CD4-positive, alpha-beta T cell treated with Interleukin-12 subunit alpha and Interleukin-12 subunit beta, for 1 hour (primary cell): Measurements from ENCODE around the gene MAP3K15.

ENCODE experiments used
- DNase-seq: peaks from one replicate; pipeline ENCODE4 v3.0.0-alpha.2; 2020

Gene MAP3K15

DNA sequence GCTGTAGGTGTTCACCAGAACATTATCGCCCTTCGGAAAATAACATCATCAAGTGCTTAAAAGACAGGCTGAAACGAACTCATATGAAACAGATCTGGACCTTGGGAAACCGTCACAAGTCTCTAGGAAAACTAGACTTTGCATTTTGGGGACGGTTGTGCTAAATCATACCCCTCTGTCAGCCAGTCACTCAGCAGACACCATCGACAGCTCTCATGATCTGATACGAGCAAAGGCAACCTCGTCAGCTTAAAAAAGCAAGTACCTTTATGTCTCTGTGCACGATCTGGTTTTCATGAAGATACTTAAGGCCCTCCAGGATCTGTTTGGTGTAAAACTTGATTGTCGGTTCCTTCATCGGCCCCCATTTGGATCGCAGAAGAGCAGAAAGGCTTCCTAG, 123.2 kb downstream of the MAP3K15 start:
- DNase-seq, result no peak

DNA sequence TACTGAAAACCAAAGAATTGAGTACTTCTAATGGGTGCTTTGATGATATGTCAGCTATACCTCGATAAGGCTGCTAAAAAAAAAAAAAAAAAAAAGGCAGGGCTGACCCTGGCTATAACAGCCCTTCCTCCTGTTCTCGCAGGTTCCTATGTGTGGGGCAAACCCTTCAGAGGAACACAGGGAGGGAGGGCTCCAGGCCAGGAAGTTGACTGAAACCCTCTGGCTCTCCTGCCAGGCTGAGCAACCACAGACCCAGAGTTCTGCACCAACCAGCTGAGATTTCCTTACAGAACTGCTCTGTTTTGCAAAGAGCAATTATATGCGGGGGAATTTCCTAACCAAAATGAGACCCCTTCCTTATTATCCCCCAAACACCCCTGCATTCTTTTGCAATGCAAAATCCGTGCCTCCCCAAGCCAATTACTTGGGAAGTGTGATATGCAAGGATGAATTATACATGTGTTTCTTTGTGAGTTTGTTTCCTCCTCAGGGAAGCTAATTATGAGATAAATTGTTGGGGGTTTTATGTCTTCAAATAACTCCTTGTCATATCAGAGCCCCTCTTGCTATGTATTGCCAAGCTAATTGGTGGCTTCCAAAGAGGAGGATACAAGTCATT, 126.0 kb downstream of the MAP3K15 start:
- no peak for DNase-seq

GRCh38 chrX:19388741-19389140, 126.6 kb downstream of the MAP3K15 start:
- DNase-seq, result no peak

DNA sequence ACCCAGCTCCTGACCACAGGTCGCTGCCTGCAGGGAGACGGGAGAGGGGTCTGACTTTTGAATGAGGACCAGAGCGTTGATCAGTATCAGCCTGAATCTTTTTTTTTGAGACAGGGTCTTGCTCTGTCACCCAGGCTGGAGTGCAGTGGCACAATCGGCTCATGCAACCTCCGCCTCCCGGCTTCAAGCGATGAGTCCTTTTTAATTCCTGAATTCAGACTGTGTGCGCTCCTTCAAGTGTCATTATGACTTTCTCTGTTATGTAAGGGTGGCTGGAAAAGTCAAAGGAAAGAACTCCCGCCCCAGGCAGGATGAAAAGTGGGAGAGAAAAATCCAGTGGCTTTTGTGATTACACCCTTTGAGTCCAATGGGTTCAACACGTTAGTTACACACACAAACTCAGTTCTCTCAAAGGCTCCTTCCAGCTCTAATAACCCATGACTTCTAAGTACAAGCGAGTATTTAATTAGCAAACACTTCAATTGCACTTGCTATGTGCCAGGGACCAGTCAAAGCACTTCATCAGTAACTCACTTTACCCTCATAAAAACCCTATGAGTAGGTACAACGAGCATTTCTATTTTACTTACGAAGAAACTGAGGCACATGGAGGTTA, 127.1 kb downstream of the MAP3K15 start:
- DNase-seq, result no peak

DNA sequence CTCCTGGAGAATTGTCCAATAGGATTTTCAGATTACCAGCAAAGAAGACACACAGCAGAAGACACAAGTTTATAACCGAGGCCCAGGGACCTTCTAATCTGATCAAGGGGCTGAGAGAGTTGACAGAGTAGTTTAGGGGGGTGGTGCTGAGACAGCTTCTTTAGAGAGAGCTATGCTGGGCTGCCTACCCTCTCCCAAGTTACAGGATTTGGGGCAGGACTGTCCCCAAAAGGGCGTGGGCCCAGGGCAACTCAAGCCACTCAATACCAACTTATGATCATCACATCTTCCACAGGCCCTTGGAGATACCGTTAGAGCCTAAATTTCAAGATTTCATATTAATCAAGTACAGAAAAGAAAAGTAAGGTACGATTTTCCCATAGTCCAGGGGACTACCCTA, 128.6 kb downstream of the MAP3K15 start:
- no peak for DNase-seq

- peak; percentile 44 for DNase-seq
Observed at GRCh38 chrX:19382555-19383145, 132.7 kb downstream of the MAP3K15 start.

DNA sequence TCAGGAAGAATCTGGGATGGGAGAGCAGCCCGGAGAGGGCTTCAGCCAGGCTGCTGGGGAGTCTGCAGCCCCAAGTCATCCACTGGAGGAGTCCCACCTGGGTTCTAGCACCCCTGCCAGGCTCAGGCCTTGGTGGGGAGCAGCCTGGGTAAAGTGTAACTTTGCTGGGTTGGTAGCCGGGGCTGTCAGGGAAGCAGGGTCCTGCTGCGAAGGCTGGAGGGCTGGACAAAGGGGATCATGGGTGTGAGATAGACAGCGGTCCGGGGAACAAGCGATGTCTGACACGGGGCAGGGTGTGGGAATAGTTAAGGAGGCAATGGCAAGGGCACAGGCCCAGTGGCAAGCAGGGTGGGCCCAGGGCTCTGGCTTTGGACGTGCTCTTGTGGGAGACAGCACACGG, 134.0 kb downstream of the MAP3K15 start:
- DNase-seq, result no peak

GRCh38 chrX:19377799-19378198, 137.5 kb downstream of the MAP3K15 start:
- no peak for DNase-seq

DNA sequence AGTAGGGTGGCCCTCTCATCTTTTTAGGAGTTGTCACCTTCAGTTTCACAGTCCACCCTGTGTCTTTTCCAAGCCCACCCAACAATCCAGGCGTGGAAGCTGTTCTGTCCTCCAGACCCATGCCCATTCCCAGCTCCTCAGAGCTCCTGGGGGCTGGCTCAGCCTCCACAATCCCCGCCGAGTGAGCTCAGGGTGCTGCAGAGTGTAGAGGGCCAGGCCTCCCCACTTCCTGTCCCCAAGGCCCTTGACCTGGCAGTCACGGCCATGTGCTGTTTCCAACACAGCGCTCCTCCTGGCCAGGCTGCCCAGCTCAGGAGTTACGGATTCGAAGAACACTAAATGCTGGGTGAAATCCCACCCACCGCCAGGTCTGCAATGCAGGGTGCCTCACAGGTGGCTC, 139.8 kb downstream of the MAP3K15 start:
- DNase-seq, result no peak

DNA sequence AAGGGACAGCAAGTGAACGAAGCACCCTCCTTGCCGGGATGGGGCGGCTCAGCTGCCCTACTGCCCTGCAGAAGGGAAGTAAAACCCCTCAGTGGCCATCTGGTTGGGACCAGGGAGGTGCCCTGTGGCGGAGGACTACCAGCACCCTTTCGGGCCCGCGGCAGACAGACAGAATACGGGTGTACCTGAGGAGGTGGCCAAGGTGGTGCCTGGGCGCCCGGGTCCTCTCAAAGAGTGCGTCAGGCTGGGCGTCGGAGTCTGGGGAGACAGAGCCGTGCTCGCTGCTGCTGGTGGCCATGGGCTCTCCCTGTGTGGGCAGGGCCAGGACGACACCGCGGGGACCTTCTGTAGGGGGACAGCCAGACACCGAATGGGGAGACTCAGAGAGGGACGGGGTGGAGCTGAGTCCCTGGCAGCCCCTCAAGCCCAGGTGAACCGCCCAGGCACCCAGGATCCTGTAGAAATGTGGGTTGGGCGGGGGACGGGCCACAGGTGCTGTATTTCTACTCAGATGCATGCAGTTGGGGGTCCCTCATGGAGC, 141.9 kb downstream of the MAP3K15 start:
- no peak for DNase-seq

DNA sequence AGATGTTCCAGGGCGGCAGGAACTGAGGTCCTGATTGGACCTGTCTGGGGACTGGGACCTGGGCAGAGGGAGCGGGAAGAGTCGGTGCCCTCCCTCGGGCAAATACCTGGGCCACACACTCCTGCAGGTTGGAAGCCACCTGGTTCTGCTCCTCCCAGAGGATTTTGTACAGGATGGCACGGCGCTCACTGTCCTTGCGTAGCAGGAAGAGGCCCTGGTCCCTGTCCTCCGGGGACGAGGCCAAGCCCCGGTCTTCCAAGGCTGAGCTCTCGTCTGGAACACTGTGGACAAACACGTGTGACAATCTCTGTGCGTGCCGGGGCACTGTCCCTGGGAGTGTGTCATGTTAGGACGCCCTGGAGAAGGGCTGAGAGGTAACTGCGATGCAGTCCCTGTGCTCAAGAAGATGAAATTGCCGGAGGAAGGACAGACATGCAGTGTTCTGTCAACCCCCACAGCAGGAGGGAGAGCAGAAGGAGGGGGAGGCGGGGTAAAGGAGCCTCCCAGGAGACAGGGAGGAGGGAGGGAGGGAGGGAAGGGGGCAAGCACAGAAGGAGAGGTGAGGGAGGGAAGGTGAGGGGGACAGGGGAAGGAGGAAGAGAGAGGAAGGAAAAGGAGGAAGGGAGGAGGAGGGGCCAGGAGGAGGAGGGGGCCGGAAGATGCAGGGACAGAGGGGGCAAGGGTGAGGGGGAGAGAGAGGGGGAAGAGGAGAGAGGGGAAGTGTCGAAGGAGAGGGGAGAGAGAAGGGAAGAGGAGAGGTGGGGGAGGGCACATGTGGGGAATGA, 142.6 kb downstream of the MAP3K15 start:
- no peak for DNase-seq

DNA sequence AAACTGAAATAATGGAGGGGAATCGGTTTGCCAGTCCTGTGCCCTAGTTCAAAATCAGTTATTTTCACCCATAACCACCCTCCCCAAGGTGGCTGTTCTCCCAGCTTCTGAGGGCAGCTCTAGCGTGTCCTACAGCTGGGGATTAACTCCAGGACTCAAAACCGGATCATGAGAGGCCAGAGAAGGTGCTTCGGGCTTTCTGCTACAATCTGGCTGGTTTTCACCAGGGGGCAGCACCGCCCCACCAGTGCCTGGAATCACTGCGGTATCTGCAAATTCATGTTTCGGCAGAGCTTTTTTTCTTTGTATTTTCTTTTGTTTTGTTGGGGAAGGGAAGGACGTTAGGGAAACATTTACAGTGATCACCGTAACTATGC, 143.2 kb downstream of the MAP3K15 start:
- peak; percentile 60 for DNase-seq

DNA sequence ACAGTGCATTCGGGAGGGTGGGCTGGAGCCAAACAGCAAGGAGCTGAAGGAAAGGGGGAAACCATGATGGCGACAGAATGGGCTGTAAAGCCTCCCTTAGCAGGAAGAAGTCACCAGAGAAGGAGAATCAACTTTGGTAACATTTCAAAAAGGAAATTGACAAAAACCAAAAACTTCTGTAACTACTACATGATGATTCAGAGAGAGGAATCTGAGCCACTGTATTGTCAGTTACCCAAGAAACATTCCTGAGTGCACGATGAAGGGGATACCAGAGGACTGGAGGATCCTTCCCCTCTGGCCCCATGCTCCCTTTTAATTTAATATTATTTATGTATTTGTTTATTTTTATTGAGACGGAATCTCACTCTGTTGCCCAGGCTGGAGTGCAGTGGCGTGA, 145.2 kb downstream of the MAP3K15 start:
- no peak for DNase-seq

DNA sequence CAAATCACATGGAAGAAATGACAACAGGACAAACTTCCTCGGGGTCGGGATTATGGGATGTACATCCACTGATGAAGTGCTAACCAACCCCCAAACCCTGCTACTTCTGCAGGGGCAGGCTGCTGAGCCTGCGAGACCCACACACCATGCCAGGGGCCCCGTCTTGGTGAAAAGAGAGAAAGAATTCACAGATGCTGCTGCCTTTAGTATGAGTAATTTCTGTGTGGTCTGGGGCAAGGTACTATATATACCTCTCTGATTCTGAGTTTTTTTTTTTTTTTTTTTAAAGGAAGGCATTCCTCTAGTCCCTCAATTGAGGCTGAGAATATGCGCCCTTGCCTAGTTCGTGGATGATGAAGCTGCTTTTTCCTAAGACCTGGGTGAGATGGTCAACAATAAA, 146.7 kb downstream of the MAP3K15 start:
- no peak for DNase-seq

DNA sequence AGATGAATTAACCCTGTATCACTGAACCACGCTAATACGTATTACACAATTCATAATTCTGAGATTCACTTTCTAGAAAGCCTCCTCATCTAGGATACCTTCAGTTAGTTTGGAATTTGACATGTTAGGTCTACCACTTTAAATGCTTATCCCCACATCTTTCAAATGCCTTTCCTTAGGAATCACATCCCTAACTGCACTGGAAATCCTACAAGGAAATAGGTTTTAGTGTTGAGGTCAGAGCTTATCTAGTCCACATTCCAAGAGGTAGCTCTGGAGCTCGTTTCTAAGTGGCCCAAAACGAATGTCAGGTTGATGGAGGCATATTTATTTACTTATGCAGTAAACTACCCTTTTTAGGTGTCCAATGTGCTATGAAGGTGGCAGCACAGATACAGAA, 153.6 kb downstream of the MAP3K15 start:
- no peak for DNase-seq

DNA sequence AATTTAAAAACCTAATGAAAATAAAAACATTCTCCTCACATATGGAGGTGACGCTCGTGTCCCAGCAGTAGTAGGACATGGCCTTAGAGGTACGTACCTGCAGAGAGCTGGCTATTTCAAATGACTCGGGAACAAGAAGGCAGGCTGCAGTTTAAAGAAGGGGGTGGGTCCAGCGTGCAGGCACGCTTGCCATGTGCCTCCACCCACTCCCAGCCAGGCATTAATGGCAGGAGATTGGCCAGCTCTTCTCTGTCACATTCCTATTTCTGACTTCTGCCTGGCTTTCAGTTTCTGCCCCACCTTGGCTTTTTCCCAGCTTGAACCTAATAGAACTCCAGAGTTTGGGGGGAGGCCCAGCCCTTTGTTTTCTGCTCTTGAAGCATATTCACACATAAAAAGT, 154.4 kb downstream of the MAP3K15 start:
- DNase-seq, result no peak

DNA sequence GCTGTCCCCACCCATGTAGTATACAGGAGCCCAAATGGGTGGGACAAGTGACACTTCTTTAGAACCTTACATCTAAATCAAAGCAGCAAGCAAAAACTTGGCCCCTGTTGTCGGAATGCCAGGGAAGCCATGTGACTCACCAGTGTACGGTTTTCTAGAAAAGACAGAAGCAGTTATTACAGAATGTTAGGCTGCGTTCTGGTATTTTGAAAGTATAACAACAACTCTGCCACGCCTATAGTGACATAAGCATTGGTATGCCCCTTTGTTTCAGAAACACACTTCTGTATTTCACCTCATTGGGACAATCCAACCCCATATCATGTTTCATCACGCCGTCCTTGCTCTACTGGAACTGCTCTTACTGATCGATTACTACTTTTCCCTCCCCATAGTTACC, 156.8 kb downstream of the MAP3K15 start:
- DNase-seq, result no peak

DNA sequence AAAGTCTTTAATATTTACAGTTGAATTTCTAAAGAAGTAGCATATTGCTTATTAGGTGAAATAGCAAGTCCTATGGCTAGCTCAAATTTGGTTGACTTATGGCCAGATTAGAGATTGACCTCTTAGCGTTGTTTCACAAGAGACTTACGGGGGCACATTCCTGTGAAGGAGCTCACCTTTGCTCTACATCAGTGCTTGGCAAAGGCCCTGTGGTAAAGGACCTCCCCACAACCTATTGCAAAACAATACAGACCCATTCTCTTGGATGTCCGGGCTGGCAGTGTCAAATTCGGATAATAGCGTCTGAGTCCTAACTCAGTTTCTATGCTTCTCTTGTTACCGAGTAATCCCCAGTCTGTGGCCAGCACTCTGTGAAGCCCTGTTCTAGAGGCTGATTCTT, 160.7 kb downstream of the MAP3K15 start:
- no peak for DNase-seq

DNA sequence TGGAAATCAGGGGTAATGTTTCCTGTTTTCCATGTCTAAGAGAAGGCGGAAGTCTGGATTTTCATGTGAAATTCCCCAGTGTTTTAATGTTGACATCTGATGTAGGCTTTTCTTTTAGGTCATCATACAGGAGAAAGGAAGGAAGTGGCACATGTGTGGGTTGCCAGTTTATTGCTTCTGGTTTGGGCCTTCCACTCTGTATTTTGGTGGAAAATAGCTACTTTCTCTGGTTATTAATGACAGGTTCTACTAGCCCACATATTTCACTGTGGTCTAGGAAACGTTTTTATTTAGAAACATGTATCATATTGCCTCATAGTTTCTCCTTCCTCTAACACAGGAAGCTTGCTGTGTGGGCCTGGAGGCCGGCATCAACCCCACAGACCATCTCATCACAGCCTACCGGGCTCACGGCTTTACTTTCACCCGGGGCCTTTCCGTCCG, 164.3 kb downstream of the MAP3K15 start:
- DNase-seq, result peak; percentile 19

GRCh38 chrX:19349264-19349663, 166.0 kb downstream of the MAP3K15 start:
- DNase-seq, result no peak

- no peak for DNase-seq
Observed at GRCh38 chrX:19347916-19348315, 167.4 kb downstream of the MAP3K15 start.

GRCh38 chrX:19344661-19345060, 170.6 kb downstream of the MAP3K15 start:
- no peak for DNase-seq

DNA sequence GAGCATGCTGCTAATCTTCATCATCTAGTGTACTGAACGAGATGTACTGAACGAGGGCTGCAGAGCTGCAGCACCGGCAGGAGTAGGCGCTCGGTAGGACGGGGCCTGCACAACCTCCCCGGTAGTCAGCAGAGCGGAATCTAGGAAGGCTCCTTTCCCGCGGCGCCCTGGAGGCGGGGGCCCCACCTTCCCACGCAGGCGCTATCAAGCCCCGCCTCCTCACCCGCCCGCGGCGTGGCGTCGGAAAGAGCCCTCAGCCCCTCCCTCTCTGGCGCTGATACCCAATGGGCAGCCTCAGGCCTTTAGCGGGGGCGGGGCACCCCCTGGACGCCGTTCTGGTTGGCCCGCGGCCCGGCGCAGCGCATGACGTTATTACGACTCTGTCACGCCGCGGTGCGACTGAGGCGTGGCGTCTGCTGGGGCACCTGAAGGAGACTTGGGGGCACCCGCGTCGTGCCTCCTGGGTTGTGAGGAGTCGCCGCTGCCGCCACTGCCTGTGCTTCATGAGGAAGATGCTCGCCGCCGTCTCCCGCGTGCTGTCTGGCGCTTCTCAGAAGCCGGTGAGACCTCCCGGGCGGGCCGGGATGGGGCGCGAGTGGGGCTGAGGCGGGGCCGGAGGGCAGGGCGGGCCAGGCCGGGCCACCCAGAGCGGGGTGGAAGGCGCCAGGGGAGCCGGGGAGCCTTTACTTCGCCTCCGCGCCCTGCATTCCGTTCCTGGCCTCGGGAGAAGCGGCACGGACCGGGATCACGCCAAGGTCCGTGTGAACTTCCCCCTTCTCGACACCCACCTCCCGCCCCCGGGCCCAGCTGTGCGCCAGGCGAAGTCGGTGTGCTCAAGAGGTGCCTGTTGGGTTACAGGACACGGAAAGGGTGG, 171.5 kb downstream of the MAP3K15 start, which contains the start of gene PDHA1:
Gene PDHA1, plus strand, starts transcription at position 393 of the 874 bp plus-strand sequence. Its CDS starts 111 bp downstream, at position 504.
- DNase-seq, result peak; percentile 92
